Neural cell (in vitro differentiated cells): ENCODE results near the gene PLEKHA5. TPM values are rescaled to one million over a fixed set of nuclear protein-coding genes. Genes with fewer than 3 reads are reported as not detected.

Source experiments
- H2AFZ ChIP-seq: fragments of 200-600, 300-800 bp; sonication (generic), shearing (Covaris generic); 2 replicates; pipeline ENCODE4 v1.6.0; 2014; ENCODE audit warnings: low read depth, mild to moderate bottlenecking, antibody characterized with exemption, low read length, moderate library complexity
- H3F3A ChIP-seq: fragments of 200-600 bp; shearing (Covaris generic); 2 replicates; pipeline ENCODE4 v1.6.1; 2016; ENCODE audit warnings: mild to moderate bottlenecking, moderate library complexity, mixed read lengths, antibody characterized with exemption, low read length; ENCODE audit not compliant: insufficient read depth, poor library complexity, severe bottlenecking
- H3K27ac ChIP-seq: fragments of 200-600, 300-800 bp; sonication (generic), shearing (Covaris generic); 2 replicates; pipeline ENCODE4 v1.5.1; 2014; ENCODE audit warnings: mild to moderate bottlenecking, low read length, moderate library complexity
- H3K27me3 ChIP-seq: fragments of 300-800, 200-600 bp; sonication (generic), shearing (Covaris generic); 2 replicates; pipeline ENCODE4 v1.6.0; 2014; ENCODE audit warnings: mild to moderate bottlenecking, low read depth, low read length, moderate library complexity; ENCODE audit not compliant: insufficient read depth
- H3K36me3 ChIP-seq: fragments of 300-800, 200-600 bp; sonication (generic), shearing (Covaris generic); 2 replicates; pipeline ENCODE4 v1.5.1; 2014; ENCODE audit warnings: mild to moderate bottlenecking, antibody characterized with exemption, low read length, moderate library complexity; ENCODE audit not compliant: insufficient read depth
- H3K4me2 ChIP-seq: fragments of 300-800, 200-600 bp; sonication (generic), shearing (Covaris generic); 2 replicates; pipeline ENCODE4 v1.6.0; 2014; ENCODE audit warnings: mild to moderate bottlenecking, low read length
- H3K4me3 ChIP-seq: fragments of 300-800, 200-600 bp; sonication (generic), shearing (Covaris generic); 2 replicates; pipeline ENCODE4 v1.5.1; 2014; ENCODE audit warnings: mild to moderate bottlenecking, low read length, moderate library complexity
- H3K79me2 ChIP-seq: fragments of 200-600 bp; shearing (Covaris generic); replicated peaks from 2 replicates; pipeline ENCODE4 v1.6.0; 2014; ENCODE audit warnings: mild to moderate bottlenecking, low read length, moderate library complexity; ENCODE audit not compliant: insufficient read depth
- H3K9ac ChIP-seq: fragments of 300-800, 200-600 bp; sonication (generic), shearing (Covaris generic); 2 replicates; pipeline ENCODE4 v1.6.1; 2016; ENCODE audit warnings: mild to moderate bottlenecking, low read length, mixed read lengths
- H3K9me2 ChIP-seq: fragments of 200-600 bp; shearing (Covaris generic); 2 replicates; pipeline ENCODE4 v1.6.1; 2016; ENCODE audit warnings: mild to moderate bottlenecking, low read length, mixed read lengths; ENCODE audit not compliant: insufficient read depth
- H3K9me3 ChIP-seq: fragments of 200-600, 300-800 bp; sonication (generic), shearing (Covaris generic); 2 replicates; pipeline ENCODE4 v1.6.1; 2016; ENCODE audit warnings: mild to moderate bottlenecking, mixed run types, low read length, moderate library complexity, mixed read lengths
- H4K20me1 ChIP-seq: fragments of 200-600 bp; shearing (Covaris generic); 2 replicates; pipeline ENCODE4 v1.6.1; 2016; ENCODE audit warnings: mild to moderate bottlenecking, mixed run types; ENCODE audit not compliant: insufficient read depth
- CTCF ChIP-seq: fragments of 450-650 bp; IDR thresholded peaks from 2 replicates; pipeline ENCODE4 v1.5.1; 2014; ENCODE audit warnings: antibody characterized with exemption, mild to moderate bottlenecking, moderate library complexity; ENCODE audit not compliant: poor library complexity, severe bottlenecking
- EP300 ChIP-seq: fragments of 450-650 bp; conservative IDR thresholded peaks from 2 replicates; pipeline ENCODE4 v1.6.1; 2014; ENCODE audit warnings: antibody characterized with exemption, mild to moderate bottlenecking, moderate library complexity; ENCODE audit not compliant: poor library complexity, severe bottlenecking
- EZH2 ChIP-seq: fragments of 200-600, 300-800 bp; shearing (Covaris generic), sonication (generic); IDR thresholded peaks from 2 replicates; pipeline ENCODE4 v1.6.1; 2014; ENCODE audit warnings: antibody characterized with exemption, low read length, borderline replicate concordance, mild to moderate bottlenecking; ENCODE audit not compliant: insufficient read depth, poor library complexity, severe bottlenecking
- MXI1 ChIP-seq: fragments of 450-650 bp; conservative IDR thresholded peaks from 2 replicates; pipeline ENCODE4 v1.6.1; 2014; ENCODE audit warnings: antibody characterized with exemption, mild to moderate bottlenecking; ENCODE audit not compliant: poor library complexity, severe bottlenecking
- POLR2AphosphoS5 ChIP-seq: IDR thresholded peaks from 2 replicates; pipeline ENCODE4 v1.6.1; 2012
- RAD21 ChIP-seq: fragments of 450-650 bp; conservative IDR thresholded peaks from 2 replicates; pipeline ENCODE4 v1.6.1; 2014; ENCODE audit warnings: antibody characterized with exemption, mild to moderate bottlenecking, moderate library complexity
- REST ChIP-seq: IDR thresholded peaks from 2 replicates; pipeline ENCODE4 v1.6.1; 2012; ENCODE audit warnings: borderline replicate concordance
- SMC3 ChIP-seq: fragments of 450-650 bp; conservative IDR thresholded peaks from 2 replicates; pipeline ENCODE4 v1.6.1; 2014; ENCODE audit warnings: antibody characterized with exemption, mild to moderate bottlenecking, moderate library complexity; ENCODE audit not compliant: poor library complexity
- TAF1 ChIP-seq: IDR thresholded peaks from 2 replicates; pipeline ENCODE4 v1.6.1; 2012; ENCODE audit warnings: low read depth
- polyA plus RNA-seq: library from polyadenylated mRNA; depleted of rRNA; stranded (reverse); fragments of >200 nt; gene quantifications from 2 replicates; pipeline ENCODE4 v1.2.3, GENCODE V29; 2014

The PLEKHA5 gene
- polyA plus RNA-seq, 1 donor from 2014 or later: 130 TPM

DNA sequence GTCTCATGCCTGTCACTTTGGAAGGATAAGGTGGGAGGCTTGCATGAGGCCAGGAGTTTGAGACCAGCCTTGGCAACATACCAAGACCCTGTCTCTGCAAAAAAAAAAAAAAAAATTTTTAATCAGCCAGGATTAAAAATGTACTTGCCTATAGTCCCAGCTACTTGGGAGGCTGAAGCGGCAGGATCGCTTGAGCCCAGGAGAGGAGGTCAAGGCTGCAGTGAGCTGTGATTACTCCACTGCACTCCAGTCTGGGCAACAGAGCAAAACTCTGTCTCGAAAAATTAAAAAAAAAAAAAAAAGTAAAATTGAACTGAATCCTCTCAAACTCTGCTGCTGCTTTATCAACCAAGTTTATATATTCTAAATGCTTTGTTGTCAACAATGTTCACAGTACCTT is 181.6 kb downstream of the PLEKHA5 start:
- Histone ChIP-seq H3K27ac (no peak overlapping the region), H3K79me2 (no peaks in the 10 kb centered on the region), H3K4me3 (no peak overlapping the region), H3K27me3 (no peaks in the 10 kb centered on the region), H3K36me3 (peaks cover 11% of the 10 kb centered on the region), H2AFZ (no peak overlapping the region), H3F3A (no peaks in the 10 kb centered on the region), H3K4me2 (no peak overlapping the region), H3K9ac (no peak overlapping the region), H3K9me2 (no peaks in the 10 kb centered on the region), H4K20me1 (no peaks in the 10 kb centered on the region), H3K9me3 (no peaks in the 10 kb centered on the region)
- no peak for TF ChIP-seq EZH2
- TF ChIP-seq SMC3: no peak
- no peak for TF ChIP-seq EP300
- no peak for TF ChIP-seq POLR2AphosphoS5
- TF ChIP-seq RAD21: no peak

- Histone ChIP-seq H4K20me1 (no peaks in the 10 kb centered on the region), H3K9me3 (no peaks in the 10 kb centered on the region), H3K9me2 (no peaks in the 10 kb centered on the region), H3K79me2 (no peaks in the 10 kb centered on the region), H3K36me3 (peaks cover 3% of the 10 kb centered on the region), H2AFZ (no peak overlapping the region), H3K27ac (no peak overlapping the region), H3K27me3 (no peaks in the 10 kb centered on the region), H3K4me3 (no peak overlapping the region), H3F3A (no peaks in the 10 kb centered on the region), H3K9ac (no peak overlapping the region), H3K4me2 (no peak overlapping the region)
- TF ChIP-seq SMC3: no peak
- TF ChIP-seq POLR2AphosphoS5: no peak
- TF ChIP-seq RAD21: no peak
- TF ChIP-seq EZH2: no peak
- no peak for TF ChIP-seq CTCF
These were observed 183.1 kb downstream of the PLEKHA5 start for GRCh38 chr12:19312637-19313036.

DNA sequence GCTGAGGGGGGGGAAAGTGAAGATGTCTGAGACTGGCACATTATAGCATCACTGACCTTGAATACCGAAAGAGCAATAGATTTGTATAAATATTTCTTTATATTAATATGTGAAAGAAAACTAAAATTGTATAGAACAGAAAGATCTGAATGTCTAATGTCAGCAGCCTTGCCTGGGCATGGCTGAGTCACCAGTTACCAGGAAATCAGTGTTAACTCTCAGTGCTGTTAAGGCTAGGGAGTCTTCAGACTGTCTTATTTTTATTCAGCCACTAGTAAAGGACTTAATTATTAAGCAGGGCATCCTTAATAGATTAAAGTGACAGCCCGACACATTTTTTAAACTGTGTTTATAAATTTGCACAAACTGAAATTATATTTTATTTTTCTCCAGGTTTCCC is 186.9 kb downstream of the PLEKHA5 start:
- no peaks in the 10 kb centered on the region for H4K20me1 ChIP-seq
- H3K4me2 ChIP-seq: no peak overlapping the region
- no peak overlapping the region for H3K4me3 ChIP-seq
- H3K36me3 ChIP-seq: peaks cover 4% of the 10 kb centered on the region
- H3K9me3 ChIP-seq: no peaks in the 10 kb centered on the region
- no peak overlapping the region for H3K9ac ChIP-seq
- no peaks in the 10 kb centered on the region for H3F3A ChIP-seq
- no peaks in the 10 kb centered on the region for H3K79me2 ChIP-seq
- no peak overlapping the region for H3K27ac ChIP-seq
- H3K9me2 ChIP-seq: no peaks in the 10 kb centered on the region
- no peak for TF ChIP-seq MXI1
- TF ChIP-seq CTCF: no peak
- no peak for TF ChIP-seq EZH2
- no peak for TF ChIP-seq POLR2AphosphoS5
- no peak for TF ChIP-seq TAF1
- no peak for TF ChIP-seq RAD21
- TF ChIP-seq EP300: no peak
- TF ChIP-seq SMC3: no peak
- no peak for TF ChIP-seq REST
- no peak overlapping the region for H2AFZ ChIP-seq
- H3K27me3 ChIP-seq: no peaks in the 10 kb centered on the region
